NCI-H1092 (cell line): Measurements from ENCODE around the gene PELI2.

Experiments used
- DNase-seq: peaks from one replicate; lab custom pipeline; 2025; lab: John Stamatoyannopoulos, UW

Gene PELI2

GRCh38 chr14:56119201-56119981 is 1.2 kb downstream of the PELI2 start:
- DNase-seq = peak; percentile 21

GRCh38 chr14:56120091-56120691 is 2.0 kb downstream of the PELI2 start:
- no peak for DNase-seq

GRCh38 chr14:56121816-56122215 is 3.6 kb downstream of the PELI2 start:
- DNase-seq = no peak

GRCh38 chr14:56122301-56122700 is 4.1 kb downstream of the PELI2 start:
- no peak for DNase-seq

- no peak for DNase-seq
These were observed 6.1 kb downstream of the PELI2 start for GRCh38 chr14:56124327-56124726.

- DNase-seq = no peak
These were observed 7.8 kb downstream of the PELI2 start for GRCh38 chr14:56125772-56126636.

- DNase-seq = no peak
These were observed 8.4 kb downstream of the PELI2 start for GRCh38 chr14:56126637-56126913.

GRCh38 chr14:56127156-56127555 is 8.9 kb downstream of the PELI2 start:
- no peak for DNase-seq

- no peak for DNase-seq
These were observed 10.9 kb downstream of the PELI2 start for GRCh38 chr14:56129092-56129491.

GRCh38 chr14:56129933-56130332 is 11.7 kb downstream of the PELI2 start:
- no peak for DNase-seq

GRCh38 chr14:56131004-56131864 is 13.0 kb downstream of the PELI2 start:
- peak; percentile 25 for DNase-seq

GRCh38 chr14:56131865-56132833 is 13.9 kb downstream of the PELI2 start:
- no peak for DNase-seq

- DNase-seq = no peak
These were observed 15.3 kb downstream of the PELI2 start for GRCh38 chr14:56133547-56133946.

GRCh38 chr14:56135001-56135400 is 16.8 kb downstream of the PELI2 start:
- no peak for DNase-seq

- no peak for DNase-seq
These were observed 17.5 kb downstream of the PELI2 start for GRCh38 chr14:56135668-56136067.

- no peak for DNase-seq
These were observed 18.6 kb downstream of the PELI2 start for GRCh38 chr14:56136571-56137452.

- no peak for DNase-seq
These were observed 19.2 kb downstream of the PELI2 start for GRCh38 chr14:56137453-56137807.

- DNase-seq = no peak
These were observed 19.6 kb downstream of the PELI2 start for GRCh38 chr14:56137849-56138248.

GRCh38 chr14:56138928-56139327 is 20.7 kb downstream of the PELI2 start:
- no peak for DNase-seq

GRCh38 chr14:56142314-56142713 is 24.1 kb downstream of the PELI2 start:
- DNase-seq = no peak
